Measurements from ENCODE around the gene RALY. TPM values are rescaled to one million over a fixed set of nuclear protein-coding genes. Genes with fewer than 3 reads are reported as not detected.

RALY gene
- total and polyA plus RNA-seq, 4 donors, result 114 to 148 (median 127) TPM

DNA sequence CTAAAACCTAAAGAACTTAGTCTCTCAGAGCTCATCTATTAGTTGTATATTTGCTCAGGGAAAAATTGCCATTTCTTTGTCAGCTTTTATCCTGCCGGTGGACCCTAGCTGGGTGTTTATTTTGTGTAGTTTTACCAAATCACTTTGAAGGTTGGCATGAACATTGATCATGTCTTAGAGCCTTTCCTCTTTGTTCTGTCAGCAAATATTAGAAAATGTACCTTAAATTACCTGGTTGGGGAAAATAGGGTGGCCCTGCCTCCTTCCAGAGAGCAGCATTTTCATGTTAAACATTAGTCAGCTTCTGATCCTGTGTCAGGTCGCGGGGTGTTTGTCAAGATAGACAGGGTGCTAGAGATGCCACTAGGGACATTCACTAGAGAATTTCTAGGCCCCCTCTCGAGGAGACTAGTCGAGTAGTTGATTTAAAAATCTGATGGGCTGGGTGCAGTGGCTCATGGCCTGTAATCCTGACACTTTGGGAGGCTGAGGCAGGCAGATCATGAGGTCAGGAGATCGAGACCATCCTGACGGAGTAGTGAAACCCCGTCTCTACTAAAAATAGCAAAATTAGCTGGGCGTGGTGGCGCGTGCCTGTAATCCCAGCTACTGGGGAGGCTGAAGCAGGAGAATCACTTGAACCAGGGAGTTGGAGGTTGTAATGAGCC, 11.2 kb downstream of the RALY start:
- no peaks in the 10 kb centered on the region for H3K9me3 ChIP-seq (ENCODE audit: control insufficient read depth, low read length)
- DNase-seq (no peak), ATAC-seq (ENCODE audit: low FRiP score) (no peak)
- H3K4me3 ChIP-seq (ENCODE audit: low read length in 2 of 2), result no peak overlapping the region
- intact Hi-C loops (cut with DNase I), result no loop called here
- peaks cover 3 to 6% of the 10 kb centered on the region in 2 donors for H3K4me1 ChIP-seq (ENCODE audit: control insufficient read depth in 1 of 2, insufficient read depth in 2 of 2, low read length in 2 of 2)
- no peaks in the 10 kb centered on the region for H3K36me3 ChIP-seq (ENCODE audit: control insufficient read depth in 1 of 2, insufficient read depth in 2 of 2, low read length in 1 of 2)
- H3K27me3 ChIP-seq (ENCODE audit: control insufficient read depth in 1 of 2, insufficient read depth in 2 of 2, low read length in 1 of 2), result no peaks in the 10 kb centered on the region
- WGBS, 2 donors, result 90 to 92% methylated on average over 11 of the region's 11 CpGs
- H3K27ac ChIP-seq (ENCODE audit: low read depth in 1 of 2, low read length in 2 of 2), result no peak overlapping the region

GRCh38 chr20:34006619-34007018, 12.9 kb downstream of the RALY start:
- Histone ChIP-seq H3K36me3 (ENCODE audit: control insufficient read depth in 1 of 2, insufficient read depth in 2 of 2, low read length in 1 of 2) (no peaks in the 10 kb centered on the region), H3K4me3 (ENCODE audit: low read length in 2 of 2) (no peak overlapping the region), H3K4me1 (ENCODE audit: control insufficient read depth in 1 of 2, insufficient read depth in 2 of 2, low read length in 2 of 2) (peaks cover 5 to 12% of the 10 kb centered on the region in 2 donors), H3K27ac (ENCODE audit: low read depth in 1 of 2, low read length in 2 of 2) (no peak overlapping the region), H3K27me3 (ENCODE audit: control insufficient read depth in 1 of 2, insufficient read depth in 2 of 2, low read length in 1 of 2) (no peaks in the 10 kb centered on the region), H3K9me3 (ENCODE audit: control insufficient read depth, low read length) (no peaks in the 10 kb centered on the region)
- no peak for DNase-seq
- WGBS, 2 donors, result 78 to 89% methylated on average over 2 of the region's 2 CpGs
- ATAC-seq (ENCODE audit: low FRiP score), result no peak
- intact Hi-C loops (cut with DNase I), result no loop called here

DNA sequence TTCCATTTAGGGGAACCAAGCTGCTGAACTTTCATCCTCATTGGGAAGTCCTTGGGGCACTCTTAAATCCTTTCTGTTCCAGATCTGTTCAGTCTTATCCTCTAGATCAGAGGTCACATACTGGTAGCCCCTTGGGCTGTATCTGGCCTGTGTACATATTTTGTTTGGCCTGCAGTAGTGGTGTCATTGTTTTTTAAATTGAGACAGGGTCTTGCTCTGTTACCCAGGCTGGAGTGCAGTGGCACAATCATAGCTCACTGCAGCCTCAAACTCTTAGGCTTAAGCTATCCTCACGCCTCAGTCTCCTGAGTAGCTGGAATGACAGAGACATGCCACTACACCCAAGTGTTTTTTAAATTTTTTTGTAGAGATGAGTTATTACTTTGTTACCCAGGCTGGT, 14.8 kb downstream of the RALY start:
- no peaks in the 10 kb centered on the region for H3K27me3 ChIP-seq (ENCODE audit: control insufficient read depth in 1 of 2, insufficient read depth in 2 of 2, low read length in 1 of 2)
- DNase-seq (no peak), ATAC-seq (ENCODE audit: low FRiP score) (no peak)
- intact Hi-C loops (cut with DNase I), result no loop called here
- H3K4me3 ChIP-seq (ENCODE audit: low read length in 2 of 2), result no peak overlapping the region
- no peak overlapping the region for H3K27ac ChIP-seq (ENCODE audit: low read depth in 1 of 2, low read length in 2 of 2)
- H3K4me1 ChIP-seq (ENCODE audit: control insufficient read depth in 1 of 2, insufficient read depth in 2 of 2, low read length in 2 of 2), result peaks cover 5 to 19% of the 10 kb centered on the region in 2 donors
- no peaks in the 10 kb centered on the region for H3K36me3 ChIP-seq (ENCODE audit: control insufficient read depth in 1 of 2, insufficient read depth in 2 of 2, low read length in 1 of 2)
- no peaks in the 10 kb centered on the region for H3K9me3 ChIP-seq (ENCODE audit: control insufficient read depth, low read length)
- WGBS, 2 donors, result 95 to 100% methylated on average over 1 of the region's 1 CpG

DNA sequence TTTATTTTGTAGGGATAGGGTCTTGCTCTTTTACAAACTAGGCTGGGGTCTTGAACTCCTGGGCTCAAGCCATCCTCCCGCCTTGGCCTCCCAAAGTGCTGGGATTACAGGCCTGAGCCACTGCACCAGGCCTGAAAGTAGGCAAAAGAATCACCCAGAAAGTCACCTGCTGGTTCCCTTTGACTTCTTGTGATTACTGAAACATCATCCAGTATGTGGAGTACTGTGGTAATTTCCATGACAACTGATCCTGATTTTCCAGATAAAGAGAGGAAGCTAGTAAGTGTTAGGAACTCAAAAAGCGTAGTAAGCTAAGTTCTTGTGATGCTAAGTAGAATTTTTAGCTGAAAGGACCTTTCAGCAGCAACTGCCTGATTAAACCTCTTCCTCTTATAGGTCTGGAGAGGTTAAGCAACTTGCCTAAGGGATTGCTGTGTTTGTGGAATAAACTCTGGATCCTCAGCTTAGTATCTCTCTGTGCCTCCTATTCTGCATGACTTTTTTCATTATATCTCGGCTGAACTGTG, 16.8 kb downstream of the RALY start:
- no peak overlapping the region for H3K4me3 ChIP-seq (ENCODE audit: low read length in 2 of 2)
- H3K9me3 ChIP-seq (ENCODE audit: control insufficient read depth, low read length), result no peaks in the 10 kb centered on the region
- H3K36me3 ChIP-seq (ENCODE audit: control insufficient read depth in 1 of 2, insufficient read depth in 2 of 2, low read length in 1 of 2), result no peaks in the 10 kb centered on the region
- intact Hi-C loops (cut with DNase I), result no loop called here
- 78 to 80% methylated on average over 3 of the region's 3 CpGs for WGBS, 2 donors
- peaks cover 7 to 22% of the 10 kb centered on the region in 2 donors for H3K4me1 ChIP-seq (ENCODE audit: control insufficient read depth in 1 of 2, insufficient read depth in 2 of 2, low read length in 2 of 2)
- no peak overlapping the region for H3K27ac ChIP-seq (ENCODE audit: low read depth in 1 of 2, low read length in 2 of 2)
- ATAC-seq (ENCODE audit: low FRiP score) (no peak), DNase-seq (no peak)
- no peaks in the 10 kb centered on the region for H3K27me3 ChIP-seq (ENCODE audit: control insufficient read depth in 1 of 2, insufficient read depth in 2 of 2, low read length in 1 of 2)

- 96 to 100% methylated on average over 1 of the region's 1 CpG for WGBS, 2 donors
- Histone ChIP-seq H3K4me1 (ENCODE audit: control insufficient read depth in 1 of 2, insufficient read depth in 2 of 2, low read length in 2 of 2) (peaks cover 14 to 27% of the 10 kb centered on the region in 2 donors), H3K36me3 (ENCODE audit: control insufficient read depth in 1 of 2, insufficient read depth in 2 of 2, low read length in 1 of 2) (no peaks in the 10 kb centered on the region), H3K27ac (ENCODE audit: low read depth in 1 of 2, low read length in 2 of 2) (no peak overlapping the region), H3K9me3 (ENCODE audit: control insufficient read depth, low read length) (no peaks in the 10 kb centered on the region), H3K4me3 (ENCODE audit: low read length in 2 of 2) (no peak overlapping the region), H3K27me3 (ENCODE audit: control insufficient read depth in 1 of 2, insufficient read depth in 2 of 2, low read length in 1 of 2) (no peaks in the 10 kb centered on the region)
- intact Hi-C loops (cut with DNase I), result no loop called here
- DNase-seq, result no peak
- ATAC-seq (ENCODE audit: low FRiP score), result no peak
Observed at GRCh38 chr20:34011275-34011674, 17.6 kb downstream of the RALY start.

DNA sequence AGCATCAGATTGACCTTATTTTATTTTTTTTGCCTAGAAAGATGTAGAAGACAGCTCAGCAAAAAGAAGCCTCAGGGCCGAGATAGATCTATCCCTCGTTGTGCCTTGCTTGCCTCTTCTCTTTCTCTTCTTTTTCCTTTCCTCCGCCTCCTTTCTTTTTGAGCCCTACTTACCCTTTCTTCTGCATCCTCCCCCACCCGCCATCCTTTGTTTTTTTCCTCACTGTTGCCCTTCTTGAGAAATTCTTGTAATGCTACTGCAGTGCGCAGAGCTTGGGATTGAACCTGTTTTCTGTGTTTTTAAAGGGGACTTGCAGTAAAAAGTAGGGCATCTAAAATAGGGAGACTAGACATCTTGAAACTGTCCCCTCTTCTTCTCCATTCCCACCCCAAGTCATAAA, 18.6 kb downstream of the RALY start:
- Histone ChIP-seq H3K27me3 (ENCODE audit: control insufficient read depth in 1 of 2, insufficient read depth in 2 of 2, low read length in 1 of 2) (no peaks in the 10 kb centered on the region), H3K4me3 (ENCODE audit: low read length in 2 of 2) (no peak overlapping the region), H3K36me3 (ENCODE audit: control insufficient read depth in 1 of 2, insufficient read depth in 2 of 2, low read length in 1 of 2) (no peaks in the 10 kb centered on the region), H3K9me3 (ENCODE audit: control insufficient read depth, low read length) (no peaks in the 10 kb centered on the region), H3K27ac (ENCODE audit: low read depth in 1 of 2, low read length in 2 of 2) (peak overlapping the region in 1 of 2 donors; percentile 33), H3K4me1 (ENCODE audit: control insufficient read depth in 1 of 2, insufficient read depth in 2 of 2, low read length in 2 of 2) (peaks cover 23 to 27% of the 10 kb centered on the region in 2 donors)
- intact Hi-C loops (cut with DNase I), result no loop called here
- WGBS, 2 donors, result 92 to 94% methylated on average over 5 of the region's 5 CpGs
- DNase-seq (no peak), ATAC-seq (ENCODE audit: low FRiP score) (no peak)

GRCh38 chr20:34012735-34013134, 19.0 kb downstream of the RALY start:
- no peak for DNase-seq
- H3K36me3 ChIP-seq (ENCODE audit: control insufficient read depth in 1 of 2, insufficient read depth in 2 of 2, low read length in 1 of 2), result no peaks in the 10 kb centered on the region
- H3K4me1 ChIP-seq (ENCODE audit: control insufficient read depth in 1 of 2, insufficient read depth in 2 of 2, low read length in 2 of 2), result peaks cover 27 to 30% of the 10 kb centered on the region in 2 donors
- 80% methylated on average over 3 of the region's 3 CpGs for WGBS, 2 donors
- no peak overlapping the region for H3K4me3 ChIP-seq (ENCODE audit: low read length in 2 of 2)
- no peak for ATAC-seq (ENCODE audit: low FRiP score)
- no peaks in the 10 kb centered on the region for H3K27me3 ChIP-seq (ENCODE audit: control insufficient read depth in 1 of 2, insufficient read depth in 2 of 2, low read length in 1 of 2)
- H3K9me3 ChIP-seq (ENCODE audit: control insufficient read depth, low read length), result no peaks in the 10 kb centered on the region
- H3K27ac ChIP-seq (ENCODE audit: low read depth in 1 of 2, low read length in 2 of 2), result peak overlapping the region in 1 of 2 donors; percentile 33
- intact Hi-C loops (cut with DNase I), result no loop called here

GRCh38 chr20:34013554-34013953, 19.8 kb downstream of the RALY start:
- intact Hi-C loops (cut with DNase I), result no loop called here
- Histone ChIP-seq H3K9me3 (ENCODE audit: control insufficient read depth, low read length) (no peaks in the 10 kb centered on the region), H3K27ac (ENCODE audit: low read depth in 1 of 2, low read length in 2 of 2) (no peak overlapping the region), H3K27me3 (ENCODE audit: control insufficient read depth in 1 of 2, insufficient read depth in 2 of 2, low read length in 1 of 2) (no peaks in the 10 kb centered on the region), H3K36me3 (ENCODE audit: control insufficient read depth in 1 of 2, insufficient read depth in 2 of 2, low read length in 1 of 2) (no peaks in the 10 kb centered on the region), H3K4me1 (ENCODE audit: control insufficient read depth in 1 of 2, insufficient read depth in 2 of 2, low read length in 2 of 2) (peaks cover 33 to 35% of the 10 kb centered on the region in 2 donors), H3K4me3 (ENCODE audit: low read length in 2 of 2) (no peak overlapping the region)
- ATAC-seq (ENCODE audit: low FRiP score) (no peak), DNase-seq (no peak)
- 87 to 94% methylated on average over 2 of the region's 2 CpGs for WGBS, 2 donors

- H3K27ac ChIP-seq (ENCODE audit: low read depth in 1 of 2, low read length in 2 of 2), result peak overlapping the region in 1 of 2 donors; percentile 72
- H3K4me1 ChIP-seq (ENCODE audit: control insufficient read depth in 1 of 2, insufficient read depth in 2 of 2, low read length in 2 of 2), result peaks cover 32 to 37% of the 10 kb centered on the region in 2 donors
- whole genome bisulfite sequencing, 2 donors, result 35 to 47% methylated on average over 1 of the region's 1 CpG
- H3K9me3 ChIP-seq (ENCODE audit: control insufficient read depth, low read length), result no peaks in the 10 kb centered on the region
- intact Hi-C loops (cut with DNase I), result loop anchor here in 1 of 2 donors (5.0 kb wide), 1 partner anchor 42 kb away; no protein-coding TSS in a partner anchor
- H3K36me3 ChIP-seq (ENCODE audit: control insufficient read depth in 1 of 2, insufficient read depth in 2 of 2, low read length in 1 of 2), result no peaks in the 10 kb centered on the region
- ATAC-seq (ENCODE audit: low FRiP score) (no peak), DNase-seq (no peak)
- no peak overlapping the region for H3K4me3 ChIP-seq (ENCODE audit: low read length in 2 of 2)
- no peaks in the 10 kb centered on the region for H3K27me3 ChIP-seq (ENCODE audit: control insufficient read depth in 1 of 2, insufficient read depth in 2 of 2, low read length in 1 of 2)
Observed at GRCh38 chr20:34014878-34015277, 21.2 kb downstream of the RALY start.

Data from aorta (tissue), 5 donors.